Mesendoderm (in vitro differentiated cells): ENCODE results near the gene DIP2B.

Experiments used
- DNase-seq: peaks from one replicate; pipeline ENCODE4 v3.0.0; 2013
- H2AK5ac ChIP-seq: 2 replicates; pipeline ENCODE4 v1.6.1; 2013; ENCODE audit warnings: low read length, inconsistent platforms
- H2BK120ac ChIP-seq: 2 replicates; pipeline ENCODE4 v1.6.1; 2013; ENCODE audit warnings: low read depth, mild to moderate bottlenecking, low read length, moderate library complexity, mixed read lengths
- H2BK15ac ChIP-seq: replicated peaks from 2 replicates; pipeline ENCODE4 v1.6.1; 2013; ENCODE audit warnings: low read depth, mild to moderate bottlenecking, moderate library complexity
- H2BK5ac ChIP-seq: 2 replicates; pipeline ENCODE4 v1.6.1; 2013; ENCODE audit warnings: low read length, inconsistent platforms
- H3K18ac ChIP-seq: 2 replicates; pipeline ENCODE4 v1.6.1; 2013; ENCODE audit warnings: mild to moderate bottlenecking, low read length, mixed read lengths
- H3K23ac ChIP-seq: one replicate; pipeline ENCODE4 v1.6.1; 2013; ENCODE audit warnings: low read length
- H3K27ac ChIP-seq: 2 replicates; pipeline ENCODE4 v1.5.1; 2013; ENCODE audit warnings: low read depth, mild to moderate bottlenecking, inconsistent platforms, low read length, moderate library complexity
- H3K27me3 ChIP-seq: 2 replicates; pipeline ENCODE4 v1.6.1; 2013; ENCODE audit warnings: low read length, control low read depth, mild to moderate bottlenecking, inconsistent platforms; ENCODE audit not compliant: insufficient read depth, poor library complexity
- H3K36me3 ChIP-seq: 2 replicates; pipeline ENCODE4 v1.6.1; 2013; ENCODE audit warnings: low read length, inconsistent platforms; ENCODE audit not compliant: control insufficient read depth, insufficient read depth
- H3K4ac ChIP-seq: one replicate; pipeline ENCODE4 v1.6.1; 2013; ENCODE audit warnings: low read depth, mild to moderate bottlenecking, low read length, moderate library complexity
- H3K4me1 ChIP-seq: 2 replicates; pipeline ENCODE4 v1.6.1; 2013; ENCODE audit warnings: low read depth, low read length, inconsistent platforms; ENCODE audit not compliant: control insufficient read depth
- H3K4me2 ChIP-seq: 2 replicates; pipeline ENCODE4 v1.6.1; 2013; ENCODE audit warnings: low read length
- H3K4me3 ChIP-seq: 2 replicates; pipeline ENCODE4 v1.5.1; 2013; ENCODE audit warnings: mild to moderate bottlenecking, low read length
- H3K56ac ChIP-seq: one replicate; pipeline ENCODE4 v1.6.1; 2013; ENCODE audit warnings: low read length
- H3K79me1 ChIP-seq: 2 replicates; pipeline ENCODE4 v1.6.1; 2013; ENCODE audit warnings: low read length, inconsistent platforms
- H3K79me2 ChIP-seq: 2 replicates; pipeline ENCODE4 v1.6.1; 2013; ENCODE audit warnings: mild to moderate bottlenecking, low read length; ENCODE audit not compliant: control insufficient read depth, insufficient read depth
- H3K9ac ChIP-seq: 2 replicates; pipeline ENCODE4 v1.6.1; 2013; ENCODE audit warnings: low read length, inconsistent platforms
- H4K5ac ChIP-seq: one replicate; pipeline ENCODE4 v1.6.1; 2013; ENCODE audit warnings: low read length
- H4K8ac ChIP-seq: one replicate; pipeline ENCODE4 v1.6.1; 2013; ENCODE audit warnings: low read depth, mild to moderate bottlenecking, control low read depth, low read length, moderate library complexity
- WGBS: extraction: QIAGEN DNeasy Blood & Tissue Kit; methylation state at CpG from one replicate; pipeline ENCODE4 v1.1.7; 2013; ENCODE audit warnings: low lambda C conversion rate, missing lambda C conversion rate; ENCODE audit not compliant: insufficient coverage; ENCODE audit errors: extremely low coverage; 5-methylcytosine and 5-hydroxymethylcytosine counted together

The DIP2B gene

GRCh38 chr12:50562520-50563433 is 58.0 kb downstream of the DIP2B start:
- Histone ChIP-seq H3K4me1 (no peaks in the 10 kb centered on the region), H4K8ac (no peak overlapping the region), H4K5ac (no peak overlapping the region), H3K23ac (no peak overlapping the region), H3K18ac (no peak overlapping the region), H2BK120ac (no peak overlapping the region), H2BK5ac (no peak overlapping the region), H3K27ac (no peak overlapping the region), H3K79me1 (no peaks in the 10 kb centered on the region), H3K27me3 (no peaks in the 10 kb centered on the region), H3K4me3 (no peak overlapping the region), H3K4ac (no peak overlapping the region), H3K9ac (no peak overlapping the region), H3K56ac (no peak overlapping the region), H3K79me2 (peaks cover 3% of the 10 kb centered on the region), H2BK15ac (no peak overlapping the region), H3K4me2 (no peak overlapping the region), H2AK5ac (no peak overlapping the region), H3K36me3 (no peaks in the 10 kb centered on the region)
- DNase-seq: no peak
- WGBS: no CpG with 5 or more reads among the region's 7 CpGs

GRCh38 chr12:50563434-50563787 is 58.6 kb downstream of the DIP2B start:
- WGBS: no CpG with 5 or more reads among the region's 1 CpG
- no peaks in the 10 kb centered on the region for H3K27me3 ChIP-seq

GRCh38 chr12:50564237-50564947 is 59.6 kb downstream of the DIP2B start:
- Histone ChIP-seq H3K4ac (no peak overlapping the region), H2BK15ac (no peak overlapping the region), H3K4me1 (peaks cover 2% of the 10 kb centered on the region), H3K9ac (no peak overlapping the region), H2BK5ac (no peak overlapping the region), H3K79me1 (peaks cover 7% of the 10 kb centered on the region), H3K18ac (no peak overlapping the region), H3K4me3 (no peak overlapping the region), H3K4me2 (no peak overlapping the region), H3K27ac (no peak overlapping the region), H3K27me3 (no peaks in the 10 kb centered on the region), H2BK120ac (no peak overlapping the region), H3K79me2 (peaks cover 12% of the 10 kb centered on the region), H3K56ac (no peak overlapping the region), H4K8ac (no peak overlapping the region), H3K23ac (no peak overlapping the region), H2AK5ac (no peak overlapping the region), H3K36me3 (no peaks in the 10 kb centered on the region), H4K5ac (no peak overlapping the region)
- WGBS: no CpG with 5 or more reads among the region's 4 CpGs
- DNase-seq: no peak

More at GRCh38 chr12:50563434-50563787, 58.6 kb downstream of the DIP2B start:
- Histone ChIP-seq H3K9ac (no peak overlapping the region), H3K36me3 (no peaks in the 10 kb centered on the region), H3K18ac (no peak overlapping the region), H3K56ac (no peak overlapping the region), H3K4me2 (no peak overlapping the region), H3K4me1 (peaks cover 2% of the 10 kb centered on the region), H4K5ac (no peak overlapping the region), H3K79me1 (peaks cover 6% of the 10 kb centered on the region), H3K79me2 (peaks cover 9% of the 10 kb centered on the region), H4K8ac (no peak overlapping the region), H2AK5ac (no peak overlapping the region), H3K4ac (no peak overlapping the region), H3K4me3 (no peak overlapping the region), H2BK5ac (no peak overlapping the region), H3K27ac (no peak overlapping the region), H3K23ac (no peak overlapping the region), H2BK120ac (no peak overlapping the region), H2BK15ac (no peak overlapping the region)
- DNase-seq: no peak

DNA sequence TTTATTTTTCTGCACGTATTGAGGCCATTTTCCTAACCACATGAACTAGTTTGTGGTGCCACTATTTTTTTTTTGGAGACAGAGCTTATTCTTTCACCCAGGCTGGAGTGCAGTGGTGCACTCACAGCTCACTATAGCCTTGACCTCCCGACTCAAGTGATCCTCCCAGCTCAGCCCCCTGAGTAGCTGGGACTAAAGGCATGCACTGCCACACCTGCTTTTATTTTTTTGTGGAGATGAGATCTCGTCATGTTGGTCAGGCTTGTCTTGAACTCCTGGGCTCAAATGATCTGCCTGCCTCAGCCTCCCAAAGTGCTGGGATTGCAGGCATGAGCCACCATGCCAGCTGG is 60.1 kb downstream of the DIP2B start:
- Histone ChIP-seq H3K27me3 (no peaks in the 10 kb centered on the region), H2BK5ac (no peak overlapping the region), H2AK5ac (no peak overlapping the region), H3K56ac (no peak overlapping the region), H4K8ac (no peak overlapping the region), H3K9ac (no peak overlapping the region), H3K4me2 (no peak overlapping the region), H4K5ac (no peak overlapping the region), H3K18ac (no peak overlapping the region), H3K27ac (no peak overlapping the region), H3K23ac (no peak overlapping the region), H2BK120ac (no peak overlapping the region), H3K36me3 (no peaks in the 10 kb centered on the region), H3K4ac (no peak overlapping the region), H3K4me3 (no peak overlapping the region), H2BK15ac (no peak overlapping the region), H3K79me1 (peaks cover 7% of the 10 kb centered on the region), H3K79me2 (peaks cover 11% of the 10 kb centered on the region), H3K4me1 (peaks cover 2% of the 10 kb centered on the region)
- no peak for DNase-seq
- no CpG with 5 or more reads among the region's 3 CpGs for whole genome bisulfite sequencing

DNA sequence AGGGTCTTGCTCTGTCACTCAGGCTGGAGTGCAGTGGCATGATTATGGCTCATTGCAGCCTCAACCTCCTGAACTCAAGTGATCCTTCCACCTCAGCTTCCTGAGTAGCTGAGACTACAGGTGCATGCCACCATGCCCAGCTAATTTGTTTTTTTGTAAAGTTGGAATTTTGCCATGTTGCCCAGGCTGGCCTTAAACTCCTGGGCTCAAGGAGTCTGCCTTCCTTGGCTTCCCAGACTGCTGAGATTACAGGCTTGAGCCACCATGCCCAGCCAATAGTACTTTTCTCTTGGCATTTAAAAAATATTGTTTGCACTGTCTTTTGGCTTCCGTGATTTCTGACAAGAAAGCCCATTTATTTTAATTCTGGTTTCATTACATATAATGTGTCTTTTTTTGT is 61.3 kb downstream of the DIP2B start:
- Histone ChIP-seq H2BK5ac (no peak overlapping the region), H3K79me2 (peaks cover 13% of the 10 kb centered on the region), H3K27ac (no peak overlapping the region), H3K4me3 (no peak overlapping the region), H3K79me1 (peaks cover 7% of the 10 kb centered on the region), H4K5ac (no peak overlapping the region), H2AK5ac (no peak overlapping the region), H3K56ac (no peak overlapping the region), H3K27me3 (no peaks in the 10 kb centered on the region), H2BK120ac (no peak overlapping the region), H2BK15ac (no peak overlapping the region), H4K8ac (no peak overlapping the region), H3K4me1 (peaks cover 2% of the 10 kb centered on the region), H3K4me2 (no peak overlapping the region), H3K36me3 (no peaks in the 10 kb centered on the region), H3K18ac (no peak overlapping the region), H3K23ac (no peak overlapping the region), H3K9ac (no peak overlapping the region), H3K4ac (no peak overlapping the region)
- no CpG with 5 or more reads among the region's 1 CpG for WGBS
- no peak for DNase-seq
